ENCODE results near the gene AVPR1B. TPM values are rescaled to one million over a fixed set of nuclear protein-coding genes. Genes with fewer than 3 reads are reported as not detected.

AVPR1B gene
- total RNA-seq, 1 experiment from 2014 or later: not detected

- no peak for DNase-seq (ENCODE audit: low read depth)
These were observed 4.4 kb downstream of the AVPR1B start for GRCh38 chr1:206112600-206113301.

GRCh38 chr1:206111271-206111927 lies 5.8 kb downstream of the AVPR1B start:
- DNase-seq (ENCODE audit: low read depth): no peak

- no peak for DNase-seq (ENCODE audit: low read depth)
These were observed 6.4 kb downstream of the AVPR1B start for GRCh38 chr1:206110820-206111219.

- no peak for DNase-seq (ENCODE audit: low read depth)
These were observed 7.0 kb downstream of the AVPR1B start for GRCh38 chr1:206110161-206110560.

- no peak for DNase-seq (ENCODE audit: low read depth)
These were observed 7.5 kb downstream of the AVPR1B start for GRCh38 chr1:206109718-206110117.

- no peak for DNase-seq (ENCODE audit: low read depth)
These were observed 8.6 kb downstream of the AVPR1B start for GRCh38 chr1:206108635-206109034.

- DNase-seq (ENCODE audit: low read depth): no peak
These were observed 10.0 kb downstream of the AVPR1B start for GRCh38 chr1:206107168-206107544.

- peak; percentile 59 for DNase-seq (ENCODE audit: low read depth)
These were observed 10.6 kb downstream of the AVPR1B start for GRCh38 chr1:206106328-206107167.

- no peak for DNase-seq (ENCODE audit: low read depth)
These were observed 11.7 kb downstream of the AVPR1B start for GRCh38 chr1:206105464-206105995.

GRCh38 chr1:206103979-206104378 lies 13.2 kb downstream of the AVPR1B start:
- no peak for DNase-seq (ENCODE audit: low read depth)

GRCh38 chr1:206102292-206102936 lies 14.8 kb downstream of the AVPR1B start:
- no peak for DNase-seq (ENCODE audit: low read depth)

GRCh38 chr1:206101351-206102045 lies 15.7 kb downstream of the AVPR1B start:
- no peak for DNase-seq (ENCODE audit: low read depth)

- no peak for DNase-seq (ENCODE audit: low read depth)
These were observed 16.9 kb downstream of the AVPR1B start for GRCh38 chr1:206100226-206100815.

GRCh38 chr1:206098242-206098919 lies 18.8 kb downstream of the AVPR1B start:
- DNase-seq (ENCODE audit: low read depth): no peak

GRCh38 chr1:206097381-206097780 lies 19.8 kb downstream of the AVPR1B start:
- no peak for DNase-seq (ENCODE audit: low read depth)

- no peak for DNase-seq (ENCODE audit: low read depth)
These were observed 23.2 kb downstream of the AVPR1B start for GRCh38 chr1:206094024-206094423.

GRCh38 chr1:206089341-206089740 lies 27.8 kb downstream of the AVPR1B start:
- DNase-seq (ENCODE audit: low read depth): no peak

GRCh38 chr1:206087091-206087490 lies 30.1 kb downstream of the AVPR1B start:
- DNase-seq (ENCODE audit: low read depth): no peak

GRCh38 chr1:206083750-206084149 lies 33.4 kb downstream of the AVPR1B start:
- DNase-seq (ENCODE audit: low read depth): no peak
